ENCODE measurements around the gene SLBP.

DNA sequence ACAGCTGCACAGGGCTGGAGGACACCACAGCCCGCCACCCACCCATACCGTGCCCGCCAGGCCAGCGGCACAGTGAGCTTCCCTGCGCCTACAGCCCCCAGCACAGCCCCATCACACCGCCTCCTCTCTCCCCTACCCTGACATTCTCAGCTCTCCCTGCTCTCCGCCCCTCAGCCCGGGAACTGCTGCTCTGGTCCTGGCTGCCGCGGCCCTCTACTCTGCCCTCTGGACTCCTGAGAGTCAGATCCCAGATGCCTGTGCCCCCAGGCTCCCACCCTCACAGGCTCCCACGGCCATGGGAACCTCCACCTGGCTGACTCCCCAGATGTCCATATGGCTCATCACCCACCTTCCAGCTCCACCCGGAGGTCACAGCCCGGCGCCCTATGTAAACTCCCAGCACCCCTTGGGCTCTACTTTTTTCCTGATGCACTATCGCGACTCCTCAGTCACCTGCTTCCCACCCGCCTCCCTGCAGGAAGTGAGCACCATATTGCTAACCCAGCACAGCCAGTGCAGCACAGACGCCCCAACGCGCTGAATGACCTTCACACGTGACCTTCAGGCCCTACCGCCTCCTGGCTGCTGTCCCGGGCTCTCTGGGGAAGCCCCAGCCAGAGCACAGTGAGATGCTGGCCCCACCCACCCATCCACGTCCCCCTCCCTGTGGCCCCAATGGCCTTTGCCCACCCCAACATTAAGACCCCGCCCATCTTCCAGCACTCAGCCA, 51.0 kb downstream of the SLBP start:
- TF ChIP-seq POLR2A (IDR thresholded peaks at IDR 0.05; ENCODE audit: low read length), result no peak
- TF ChIP-seq GATA1 (IDR thresholded peaks at IDR 0.05; ENCODE audit: low read depth, low read length), result no peak
